ENCODE results near the gene QRICH2.

DNA sequence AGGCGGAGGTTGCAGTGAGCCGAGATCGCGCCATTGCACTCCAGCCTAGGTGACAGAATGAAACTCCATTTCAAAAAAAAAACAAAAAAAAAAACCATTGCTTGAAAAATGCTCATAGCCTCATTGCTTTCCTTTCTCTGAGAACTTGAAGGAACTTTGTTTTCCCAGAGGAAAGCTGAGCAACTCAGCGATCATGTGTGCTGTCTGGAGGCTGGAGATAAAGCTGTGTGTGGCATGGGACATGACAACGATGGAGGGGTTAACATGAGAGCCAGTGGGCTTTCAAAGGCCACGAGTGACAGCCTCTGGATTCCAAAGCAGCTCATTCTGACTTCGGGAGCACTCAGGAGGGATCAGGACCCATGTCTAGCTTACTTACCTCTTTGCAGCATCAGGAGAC, 21.6 kb upstream of the QRICH2 start:
- TF ChIP-seq, protein P1, sequence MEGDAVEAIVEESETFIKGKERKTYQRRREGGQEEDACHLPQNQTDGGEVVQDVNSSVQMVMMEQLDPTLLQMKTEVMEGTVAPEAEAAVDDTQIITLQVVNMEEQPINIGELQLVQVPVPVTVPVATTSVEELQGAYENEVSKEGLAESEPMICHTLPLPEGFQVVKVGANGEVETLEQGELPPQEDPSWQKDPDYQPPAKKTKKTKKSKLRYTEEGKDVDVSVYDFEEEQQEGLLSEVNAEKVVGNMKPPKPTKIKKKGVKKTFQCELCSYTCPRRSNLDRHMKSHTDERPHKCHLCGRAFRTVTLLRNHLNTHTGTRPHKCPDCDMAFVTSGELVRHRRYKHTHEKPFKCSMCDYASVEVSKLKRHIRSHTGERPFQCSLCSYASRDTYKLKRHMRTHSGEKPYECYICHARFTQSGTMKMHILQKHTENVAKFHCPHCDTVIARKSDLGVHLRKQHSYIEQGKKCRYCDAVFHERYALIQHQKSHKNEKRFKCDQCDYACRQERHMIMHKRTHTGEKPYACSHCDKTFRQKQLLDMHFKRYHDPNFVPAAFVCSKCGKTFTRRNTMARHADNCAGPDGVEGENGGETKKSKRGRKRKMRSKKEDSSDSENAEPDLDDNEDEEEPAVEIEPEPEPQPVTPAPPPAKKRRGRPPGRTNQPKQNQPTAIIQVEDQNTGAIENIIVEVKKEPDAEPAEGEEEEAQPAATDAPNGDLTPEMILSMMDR (IDR thresholded peaks at IDR 0.05) = no peak
- no peak for TF ChIP-seq POLR2A (IDR thresholded peaks at IDR 0.05)

Measured in testis (tissue), 2 donors.